GM21825 (cell line): ENCODE measurements around the gene DTX4.
A peak's percentile ranks its signal among the peaks of the same experiment; 100 is the strongest.

Experiments
- ATAC-seq: cut with Tn5 transposase; IDR thresholded peaks from one replicate; pipeline ENCODE4 v1.9.1; 2021; ENCODE audit warnings: mild to moderate bottlenecking, moderate library complexity; ENCODE audit not compliant: unreplicated experiment

DTX4 gene

GRCh38 chr11:59189986-59190385, 18.1 kb downstream of the DTX4 start:
- ATAC-seq = no peak

GRCh38 chr11:59191095-59191494, 19.2 kb downstream of the DTX4 start:
- ATAC-seq = no peak

GRCh38 chr11:59191890-59192289, 20.0 kb downstream of the DTX4 start:
- ATAC-seq = no peak

- ATAC-seq = no peak
Observed at GRCh38 chr11:59192446-59193020, 20.6 kb downstream of the DTX4 start.

- ATAC-seq = no peak
Observed at GRCh38 chr11:59193587-59194130, 21.7 kb downstream of the DTX4 start.

- ATAC-seq = no peak
Observed at GRCh38 chr11:59195586-59195985, 23.7 kb downstream of the DTX4 start.

- ATAC-seq = no peak
Observed at GRCh38 chr11:59196777-59197176, 24.8 kb downstream of the DTX4 start.

GRCh38 chr11:59197991-59198390, 26.1 kb downstream of the DTX4 start:
- ATAC-seq = no peak

- ATAC-seq = no peak
Observed at GRCh38 chr11:59198726-59199125, 26.8 kb downstream of the DTX4 start.

GRCh38 chr11:59199546-59200422, 27.9 kb downstream of the DTX4 start:
- peak; percentile 42 for ATAC-seq

- ATAC-seq = peak; percentile 35
Observed at GRCh38 chr11:59200423-59200746, 28.5 kb downstream of the DTX4 start.

- no peak for ATAC-seq
Observed at GRCh38 chr11:59201353-59201752, 29.4 kb downstream of the DTX4 start.

- no peak for ATAC-seq
Observed at GRCh38 chr11:59204746-59205145, 32.8 kb downstream of the DTX4 start.

GRCh38 chr11:59205648-59206047, 33.7 kb downstream of the DTX4 start:
- ATAC-seq = no peak

GRCh38 chr11:59206635-59207034, 34.7 kb downstream of the DTX4 start:
- ATAC-seq = no peak

GRCh38 chr11:59207988-59208451, 36.1 kb downstream of the DTX4 start:
- peak; percentile 76 for ATAC-seq

GRCh38 chr11:59208956-59209355, 37.0 kb downstream of the DTX4 start:
- no peak for ATAC-seq

GRCh38 chr11:59212222-59212621, 40.3 kb downstream of the DTX4 start:
- ATAC-seq = no peak

GRCh38 chr11:59212744-59213631, 41.1 kb downstream of the DTX4 start, which contains the start of gene MPEG1:
Gene MPEG1, minus strand, starts transcription at chr11:59212927. Its CDS starts 62 bp downstream, at chr11:59212865.
- no peak for ATAC-seq

- ATAC-seq = no peak
Observed at GRCh38 chr11:59214141-59214893, 42.4 kb downstream of the DTX4 start.
